HG03460 (cell line): Measurements from ENCODE around the gene ESRRB.

Source experiments
- ATAC-seq: cut with Tn5 transposase; IDR thresholded peaks from one replicate; pipeline ENCODE4 v1.9.1; 2021; ENCODE audit not compliant: unreplicated experiment

Gene ESRRB

GRCh38 chr14:76446486-76446885 lies 70.5 kb downstream of the ESRRB start:
- ATAC-seq, result no peak

- ATAC-seq, result no peak
Observed at GRCh38 chr14:76446921-76447320, 71.0 kb downstream of the ESRRB start.

- no peak for ATAC-seq
Observed at GRCh38 chr14:76450476-76450875, 74.5 kb downstream of the ESRRB start.

DNA sequence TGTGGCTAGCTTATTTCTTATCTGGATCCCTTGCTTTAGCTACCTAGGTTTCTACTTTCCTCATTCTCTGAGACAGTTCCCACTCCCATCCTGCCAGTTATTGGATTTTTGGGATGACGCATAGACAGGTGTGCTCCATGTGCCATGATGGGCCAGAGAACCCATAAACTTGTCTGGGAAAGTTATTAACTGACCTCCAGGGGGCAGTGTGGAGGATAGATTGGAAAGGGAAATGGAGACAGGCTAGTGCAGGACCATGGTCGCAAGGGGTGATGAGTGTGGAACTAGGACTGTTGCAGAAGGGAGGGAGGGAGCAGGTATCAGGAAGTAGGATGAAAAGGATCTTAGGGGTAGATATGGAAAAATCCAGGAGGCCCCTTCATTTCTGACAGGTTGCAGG lies 80.3 kb downstream of the ESRRB start:
- no peak for ATAC-seq

DNA sequence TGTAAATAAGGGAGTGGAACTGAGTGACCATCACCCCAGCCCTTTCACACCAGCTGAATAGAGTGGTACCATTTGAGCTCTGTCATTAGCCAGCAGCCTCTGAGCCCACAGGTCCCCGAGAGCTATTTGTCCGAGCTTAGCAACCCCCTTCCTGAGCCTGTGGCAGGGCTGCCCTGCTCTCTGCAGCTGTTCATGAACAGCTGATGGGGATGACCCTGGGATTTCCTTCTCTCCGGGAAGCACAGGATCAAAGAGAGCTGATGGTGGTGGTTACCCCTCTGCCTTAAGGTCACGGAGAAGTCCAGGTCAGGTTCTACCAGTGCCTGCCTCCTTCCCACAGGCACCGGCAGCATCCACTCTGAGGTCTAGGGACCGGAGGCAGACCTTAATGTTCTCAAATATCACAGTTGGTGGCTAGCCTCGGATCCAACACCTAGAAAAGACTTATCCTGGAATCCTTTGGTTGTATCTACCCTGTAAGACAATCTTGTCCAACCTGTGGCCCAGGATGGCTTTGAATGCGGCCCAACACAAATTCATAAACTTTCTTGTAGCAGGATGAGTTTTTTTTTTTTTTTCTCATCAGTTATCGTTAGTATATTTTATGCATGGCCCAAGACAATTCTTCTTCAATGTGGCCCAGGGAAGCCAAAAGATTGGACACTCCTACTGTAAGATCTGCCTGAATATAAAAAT lies 81.1 kb downstream of the ESRRB start:
- no peak for ATAC-seq

- ATAC-seq, result no peak
Observed at GRCh38 chr14:76457841-76458240, 81.9 kb downstream of the ESRRB start.

GRCh38 chr14:76461886-76462285 lies 85.9 kb downstream of the ESRRB start:
- ATAC-seq, result no peak

DNA sequence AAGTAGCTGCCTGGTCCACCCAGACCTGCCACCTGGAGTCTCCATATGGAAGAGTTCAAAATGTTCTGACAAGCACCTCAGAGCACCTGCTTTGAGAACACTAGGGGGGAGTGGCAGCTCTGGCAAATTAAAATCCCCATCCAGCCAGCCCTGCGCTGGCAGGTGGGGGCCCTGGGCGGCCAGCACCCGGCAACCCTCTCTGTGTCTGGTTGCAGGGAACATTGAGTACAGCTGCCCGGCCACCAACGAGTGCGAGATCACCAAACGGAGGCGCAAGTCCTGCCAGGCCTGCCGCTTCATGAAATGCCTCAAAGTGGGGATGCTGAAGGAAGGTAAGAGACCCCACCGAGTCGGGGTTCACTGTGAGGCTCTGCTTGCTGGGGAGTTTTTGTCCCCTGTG lies 86.4 kb downstream of the ESRRB start:
- no peak for ATAC-seq

DNA sequence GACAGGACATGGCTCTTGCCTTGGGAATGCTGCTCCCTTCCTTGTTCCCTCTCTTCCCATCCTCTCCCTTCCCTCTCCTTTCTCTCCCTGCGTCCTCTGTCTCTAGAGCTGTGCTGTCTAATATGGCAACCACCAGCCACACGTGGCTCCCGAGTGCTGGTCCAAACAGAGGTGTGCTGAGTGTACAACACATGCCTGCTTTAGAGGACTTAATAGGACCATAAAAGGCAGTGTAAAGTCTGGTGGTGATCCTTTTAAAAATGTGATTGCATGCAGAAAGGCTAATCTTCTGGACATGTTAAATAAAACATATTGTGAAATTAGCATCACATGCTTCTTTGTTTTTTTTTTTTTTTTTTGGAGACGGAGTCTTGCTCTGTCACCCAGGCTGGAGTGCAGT lies 87.2 kb downstream of the ESRRB start:
- ATAC-seq, result no peak

GRCh38 chr14:76464856-76465255 lies 88.9 kb downstream of the ESRRB start:
- ATAC-seq, result no peak

DNA sequence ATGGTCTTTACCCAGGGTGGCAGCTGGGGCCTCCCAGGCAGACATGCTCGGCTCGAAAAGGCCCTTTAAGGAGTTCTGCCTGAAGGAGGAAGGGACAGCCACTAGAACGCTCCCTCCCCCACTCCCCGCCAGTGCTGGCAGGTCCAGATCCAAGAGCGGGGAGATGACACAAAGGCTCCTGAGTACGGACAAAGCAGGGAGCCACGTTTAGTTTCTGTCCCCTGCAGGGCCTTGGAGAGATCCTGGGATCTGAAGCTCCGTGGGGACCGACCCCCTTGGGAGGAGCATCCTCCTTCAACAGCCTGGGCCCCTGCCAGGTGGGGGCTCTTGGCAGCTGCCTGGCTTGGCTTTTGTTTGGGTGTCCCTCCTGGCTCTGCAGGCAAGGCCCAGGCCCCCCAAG lies 89.7 kb downstream of the ESRRB start:
- no peak for ATAC-seq

- no peak for ATAC-seq
Observed at GRCh38 chr14:76467711-76468155, 91.8 kb downstream of the ESRRB start.

DNA sequence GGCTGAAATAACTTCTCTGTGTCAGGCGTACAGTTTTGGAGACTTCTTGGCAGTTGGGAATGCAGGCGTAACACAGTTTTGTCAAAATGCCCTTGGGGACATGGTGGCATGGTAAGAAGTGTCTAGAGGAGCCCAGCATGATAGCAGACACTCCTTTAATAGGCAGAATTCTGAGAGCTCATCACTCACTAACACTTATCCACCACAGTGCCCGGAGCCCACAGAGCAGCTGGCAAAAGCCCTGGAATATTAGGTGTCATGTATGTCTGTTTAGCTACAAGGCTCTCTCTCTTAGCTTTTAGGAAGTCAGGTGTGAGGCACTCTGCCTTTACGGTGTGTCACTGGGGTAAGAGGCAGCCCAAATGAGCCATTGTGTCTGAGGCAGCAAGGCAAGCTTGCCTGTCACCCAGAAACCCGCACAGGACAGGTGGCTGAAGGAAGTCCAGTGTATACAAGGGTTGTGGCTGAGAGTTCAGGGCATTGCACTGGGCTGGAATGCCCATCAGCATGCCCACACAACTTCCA lies 96.3 kb downstream of the ESRRB start:
- no peak for ATAC-seq

GRCh38 chr14:76473481-76474263 lies 97.7 kb downstream of the ESRRB start:
- no peak for ATAC-seq

DNA sequence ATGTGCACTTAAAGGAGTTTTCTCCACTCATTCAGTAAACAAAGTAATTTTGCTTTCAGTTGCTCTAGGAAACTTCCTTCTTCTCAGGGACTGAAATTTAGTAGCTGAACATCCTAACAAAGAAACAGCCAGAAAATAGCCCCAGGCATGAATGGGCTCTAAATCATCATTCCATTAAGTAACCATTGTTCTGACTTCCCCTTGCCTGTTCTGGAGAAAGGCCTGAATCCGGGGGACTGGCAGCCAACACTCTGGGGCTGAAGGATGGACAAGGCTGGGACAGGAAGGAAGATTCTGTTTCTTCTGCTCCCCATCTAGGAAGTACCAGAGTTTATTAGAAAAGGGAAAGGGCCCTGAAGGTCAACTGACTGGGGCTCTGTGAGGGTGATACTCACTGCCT lies 104.5 kb downstream of the ESRRB start:
- ATAC-seq, result no peak

DNA sequence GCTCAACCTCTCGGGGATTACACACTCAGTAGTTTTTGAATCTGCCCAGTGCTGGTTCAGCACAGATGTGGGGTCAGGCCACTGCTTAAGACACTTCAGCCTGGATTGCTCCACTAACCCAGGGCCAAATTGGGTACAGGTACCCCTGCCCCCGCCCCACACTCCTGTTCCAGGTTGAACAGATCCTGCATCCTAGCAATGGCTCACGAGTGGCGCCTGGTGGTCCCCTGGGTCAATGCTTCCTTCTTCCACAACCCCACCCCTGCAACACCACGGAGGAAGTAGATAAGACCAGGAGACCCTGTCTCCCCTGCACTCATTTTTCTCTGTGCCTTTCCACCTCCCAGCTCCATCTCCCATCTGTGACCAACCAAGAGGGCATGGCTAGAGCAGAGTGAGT lies 108.4 kb downstream of the ESRRB start:
- no peak for ATAC-seq

DNA sequence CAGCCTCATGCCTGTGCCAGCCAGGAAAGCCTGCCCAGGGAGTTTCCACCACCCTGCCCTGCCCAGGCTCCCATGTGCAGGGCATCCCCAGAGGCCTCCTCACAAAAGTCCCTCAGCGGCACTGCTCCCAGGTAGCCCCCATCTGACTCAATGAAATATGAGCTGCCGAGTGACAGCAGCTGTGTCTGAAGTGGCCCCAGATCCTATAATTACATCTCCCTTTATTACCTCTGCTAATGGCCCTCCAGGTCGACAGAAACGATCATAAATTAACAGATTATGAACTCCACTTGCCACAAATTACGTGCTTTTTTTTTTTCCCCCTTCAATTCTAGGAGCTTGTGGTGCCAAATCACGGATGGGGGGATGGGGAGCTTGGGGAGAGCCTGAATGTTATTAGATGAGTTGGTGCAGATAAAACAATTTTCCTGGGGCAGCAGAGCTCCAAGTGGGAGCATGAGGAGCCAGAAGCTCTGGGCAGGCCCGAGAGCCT lies 110.4 kb downstream of the ESRRB start:
- ATAC-seq, result no peak

- ATAC-seq, result no peak
Observed at GRCh38 chr14:76488551-76488950, 112.6 kb downstream of the ESRRB start.

DNA sequence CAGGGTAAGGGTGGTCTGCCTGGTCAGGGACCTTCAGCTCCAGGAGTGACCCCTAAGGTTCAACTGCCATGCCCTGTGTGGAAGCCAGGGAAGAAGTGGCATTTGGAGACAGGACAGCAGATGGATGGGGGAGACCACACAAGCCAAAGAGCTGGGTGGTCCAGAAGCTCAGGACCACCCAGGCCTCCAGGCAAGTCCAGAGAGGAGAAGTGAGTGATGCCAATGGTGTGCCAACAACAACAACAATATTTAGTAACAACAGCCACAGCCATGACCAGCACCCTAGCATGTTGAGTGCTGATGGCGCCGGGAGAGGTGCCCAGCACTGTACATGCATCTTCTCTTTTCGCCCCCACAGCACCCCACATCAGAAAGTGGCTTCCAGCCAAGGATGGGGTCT lies 113.7 kb downstream of the ESRRB start:
- no peak for ATAC-seq

DNA sequence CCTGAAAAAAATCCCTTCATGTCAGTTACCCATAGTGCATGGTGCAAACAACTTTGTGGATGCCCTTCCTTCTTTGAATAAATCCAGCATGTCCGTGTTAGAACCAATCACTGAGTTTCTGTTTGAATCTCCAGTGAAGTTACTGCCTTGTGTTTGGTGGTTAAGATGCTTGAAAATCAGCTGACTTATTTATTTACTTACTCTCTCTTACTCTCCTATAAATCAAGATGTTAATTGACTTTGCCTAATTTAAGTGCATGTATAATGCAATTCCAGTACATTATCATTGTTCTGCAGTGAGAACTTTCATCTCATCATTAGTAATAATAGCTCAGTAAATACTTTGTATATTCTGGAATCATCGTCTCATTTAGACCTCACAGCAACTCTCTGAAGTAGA lies 114.2 kb downstream of the ESRRB start:
- no peak for ATAC-seq

DNA sequence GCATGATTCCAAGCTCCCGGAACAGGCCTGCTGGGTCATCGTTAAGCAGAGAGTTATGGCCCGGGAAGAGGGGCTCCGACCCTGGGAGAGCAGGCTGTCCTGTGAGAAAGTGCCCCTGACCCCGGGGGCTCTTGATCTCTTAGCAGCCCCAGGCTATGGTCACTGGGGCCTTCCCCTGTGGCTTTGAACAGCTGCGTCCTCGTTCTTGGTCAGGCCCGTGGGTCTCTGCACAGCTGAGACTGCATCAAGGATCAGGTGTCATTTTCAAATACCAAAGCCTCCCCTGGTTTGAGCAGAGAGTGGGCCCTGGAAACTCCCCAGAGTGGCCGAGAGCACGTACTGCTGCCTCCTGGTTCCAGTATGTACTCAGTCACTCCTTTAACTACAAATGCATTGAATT lies 114.8 kb downstream of the ESRRB start:
- ATAC-seq, result no peak
